EH (cell line): ENCODE measurements around the gene CDH12.
"Not testable (repeated sequence)": the region's sequence is repeated elsewhere in the genome, so short reads cannot be mapped to it uniquely, and the experiment has no call there.

ENCODE experiments used
- DNase-seq: peaks from one replicate; pipeline ENCODE4 v3.0.0-alpha.2; 2015; ENCODE audit warnings: low read depth

The CDH12 gene

GRCh38 chr5:22649074-22649473, 204.1 kb downstream of the CDH12 start:
- no peak for DNase-seq

GRCh38 chr5:22644859-22645258, 208.3 kb downstream of the CDH12 start:
- no peak for DNase-seq

GRCh38 chr5:22643356-22643755, 209.8 kb downstream of the CDH12 start:
- DNase-seq = no peak

- DNase-seq = no peak
Measured at GRCh38 chr5:22631683-22632082, 221.5 kb downstream of the CDH12 start.

GRCh38 chr5:22627029-22627428, 226.1 kb downstream of the CDH12 start:
- DNase-seq = no peak

- no peak for DNase-seq
Measured at GRCh38 chr5:22625451-22625850, 227.7 kb downstream of the CDH12 start.

GRCh38 chr5:22621084-22621483, 232.1 kb downstream of the CDH12 start:
- no peak for DNase-seq

GRCh38 chr5:22615964-22616363, 237.2 kb downstream of the CDH12 start:
- DNase-seq = no peak

- no peak for DNase-seq
Measured at GRCh38 chr5:22614486-22615094, 238.6 kb downstream of the CDH12 start.

GRCh38 chr5:22612928-22613327, 240.2 kb downstream of the CDH12 start:
- no peak for DNase-seq

- no peak for DNase-seq
Measured at GRCh38 chr5:22611327-22611726, 241.8 kb downstream of the CDH12 start.

- not testable (repeated sequence) for DNase-seq
Measured at GRCh38 chr5:22607498-22607897, 245.6 kb downstream of the CDH12 start.

- no peak for DNase-seq
Measured at GRCh38 chr5:22605473-22605872, 247.7 kb downstream of the CDH12 start.

GRCh38 chr5:22604711-22605110, 248.4 kb downstream of the CDH12 start:
- no peak for DNase-seq

- no peak for DNase-seq
Measured at GRCh38 chr5:22598796-22599195, 254.3 kb downstream of the CDH12 start.

GRCh38 chr5:22596404-22596970, 256.7 kb downstream of the CDH12 start:
- peak; percentile 3 for DNase-seq

- DNase-seq = no peak
Measured at GRCh38 chr5:22594491-22594890, 258.7 kb downstream of the CDH12 start.

- DNase-seq = no peak
Measured at GRCh38 chr5:22593592-22593991, 259.6 kb downstream of the CDH12 start.

- no peak for DNase-seq
Measured at GRCh38 chr5:22591461-22591860, 261.7 kb downstream of the CDH12 start.

GRCh38 chr5:22590677-22591268, 262.4 kb downstream of the CDH12 start:
- DNase-seq = no peak

- no peak for DNase-seq
Measured at GRCh38 chr5:22577711-22578110, 275.4 kb downstream of the CDH12 start.

- DNase-seq = no peak
Measured at GRCh38 chr5:22577006-22577405, 276.1 kb downstream of the CDH12 start.

- DNase-seq = no peak
Measured at GRCh38 chr5:22572941-22573340, 280.2 kb downstream of the CDH12 start.

- no peak for DNase-seq
Measured at GRCh38 chr5:22567983-22568382, 285.2 kb downstream of the CDH12 start.
